GM19452 (cell line): ENCODE data around the gene PPP1R37.
A peak's percentile ranks its signal among the peaks of the same experiment; 100 is the strongest.

ENCODE experiments used
- ATAC-seq: cut with Tn5 transposase; IDR thresholded peaks from one replicate; pipeline ENCODE4 v1.9.1; 2021; ENCODE audit not compliant: unreplicated experiment

The PPP1R37 gene

GRCh38 chr19:45136507-45137178 is 43.7 kb downstream of the PPP1R37 start:
- ATAC-seq: no peak

GRCh38 chr19:45137179-45137761 is 44.3 kb downstream of the PPP1R37 start:
- ATAC-seq: peak; percentile 70

DNA sequence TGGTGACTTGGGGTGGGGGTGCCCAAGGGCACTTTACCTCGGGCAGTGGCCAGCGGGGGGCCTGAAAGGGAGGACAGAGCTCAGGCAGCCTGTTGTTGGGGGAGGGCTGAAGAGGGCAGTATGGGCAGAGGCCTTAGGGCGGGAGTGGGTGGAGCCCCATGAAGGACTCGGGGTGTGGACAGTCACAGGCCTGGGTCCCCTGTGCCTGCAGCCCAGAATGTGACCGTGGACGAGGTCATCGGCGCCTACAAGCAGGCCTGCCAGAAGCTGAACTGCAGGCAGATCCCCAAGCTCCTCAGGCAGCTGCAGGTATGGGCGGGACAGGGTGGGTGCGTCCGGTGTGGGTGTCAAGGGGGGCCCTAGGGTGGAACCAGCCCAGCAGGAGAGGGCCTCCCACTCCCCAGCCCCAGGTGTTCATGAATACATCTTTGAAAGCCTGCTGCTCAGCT is 45.3 kb downstream of the PPP1R37 start:
- ATAC-seq: no peak

GRCh38 chr19:45139286-45140143 is 46.5 kb downstream of the PPP1R37 start:
- ATAC-seq: no peak

- no peak for ATAC-seq
Measured at GRCh38 chr19:45140144-45140503, 47.1 kb downstream of the PPP1R37 start.

- no peak for ATAC-seq
Measured at GRCh38 chr19:45140533-45140932, 47.6 kb downstream of the PPP1R37 start.

DNA sequence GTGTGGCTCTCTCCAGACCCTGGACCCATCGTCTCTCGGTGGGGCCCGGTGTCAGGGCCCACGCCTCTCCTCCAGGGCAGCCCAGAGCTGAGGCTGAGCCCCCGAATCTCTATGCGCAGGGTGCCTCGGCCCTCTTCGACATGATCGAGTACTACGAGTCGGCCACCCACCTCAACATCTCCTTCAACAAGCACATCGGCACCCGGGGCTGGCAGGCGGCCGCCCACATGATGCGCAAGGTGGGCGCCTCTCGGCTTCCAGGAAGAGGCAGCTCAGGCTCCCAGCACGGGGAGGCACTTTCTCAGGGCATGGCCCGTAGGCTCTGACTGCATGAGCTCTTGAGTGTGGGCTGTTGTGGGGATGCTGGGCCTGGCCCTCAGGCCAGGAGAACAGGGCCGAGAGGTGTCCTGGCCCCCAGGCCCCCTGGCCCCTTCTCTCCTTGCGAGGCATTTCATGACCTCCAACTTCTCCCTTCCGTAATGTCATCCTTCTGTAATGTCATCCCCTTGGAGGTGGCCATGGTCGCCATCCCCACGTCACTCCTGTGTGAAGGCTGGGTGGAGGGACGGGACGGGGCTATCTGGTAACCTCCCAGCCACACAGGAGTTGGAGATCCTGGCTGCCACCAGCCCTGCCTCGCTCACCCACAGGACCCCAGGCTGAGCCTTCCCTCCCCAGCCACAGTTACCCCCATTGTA is 48.4 kb downstream of the PPP1R37 start:
- ATAC-seq: no peak

DNA sequence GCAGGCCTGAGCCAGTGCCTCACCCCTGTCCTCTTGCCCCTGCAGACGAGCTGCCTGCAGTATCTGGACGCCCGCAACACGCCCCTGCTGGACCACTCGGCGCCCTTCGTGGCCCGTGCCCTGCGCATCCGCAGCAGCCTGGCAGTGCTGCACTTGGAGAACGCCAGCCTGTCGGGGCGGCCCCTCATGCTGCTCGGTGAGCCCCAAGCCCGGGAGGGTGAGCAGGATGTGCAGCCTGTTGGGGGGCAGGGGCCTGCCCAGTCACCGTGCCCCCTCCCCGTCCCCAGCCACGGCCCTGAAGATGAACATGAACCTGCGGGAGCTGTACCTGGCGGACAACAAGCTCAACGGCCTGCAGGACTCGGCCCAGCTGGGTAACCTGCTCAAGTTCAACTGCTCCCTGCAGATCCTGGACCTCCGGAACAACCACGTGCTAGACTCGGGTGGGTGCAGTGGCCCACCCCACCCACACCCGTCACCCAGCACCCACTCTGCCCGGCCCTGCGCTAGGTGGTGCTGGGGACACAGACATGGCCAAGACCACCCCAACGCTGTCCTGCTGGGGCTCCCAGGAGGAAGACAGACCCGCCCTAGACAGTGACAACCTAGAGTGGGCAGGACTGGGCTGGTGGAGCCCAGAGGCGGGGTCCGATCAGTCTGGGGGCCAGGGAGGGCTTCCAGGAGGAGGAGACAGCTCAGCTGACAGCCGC is 49.2 kb downstream of the PPP1R37 start:
- ATAC-seq: no peak

DNA sequence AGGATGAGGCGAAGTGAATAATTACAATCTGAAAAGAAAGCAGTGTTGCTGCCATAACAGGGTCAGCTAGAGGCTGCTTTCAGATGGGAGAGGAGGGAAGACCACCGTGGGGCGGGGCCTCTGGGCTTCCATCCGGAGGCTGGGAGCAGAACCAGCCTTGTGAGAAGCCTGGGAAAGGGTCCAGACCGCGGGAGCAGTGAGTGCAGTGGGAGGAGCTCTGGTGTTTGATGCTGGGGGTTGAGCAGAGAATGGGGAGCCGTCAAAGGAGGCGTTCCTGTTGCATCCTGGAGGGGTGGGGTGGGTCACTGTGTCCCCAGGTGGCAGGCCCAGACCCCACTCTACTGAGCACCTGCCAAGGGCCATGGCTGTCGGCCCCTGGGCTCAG is 49.7 kb downstream of the PPP1R37 start:
- ATAC-seq: no peak

- no peak for ATAC-seq
Measured at GRCh38 chr19:45144431-45145269, 51.7 kb downstream of the PPP1R37 start.

DNA sequence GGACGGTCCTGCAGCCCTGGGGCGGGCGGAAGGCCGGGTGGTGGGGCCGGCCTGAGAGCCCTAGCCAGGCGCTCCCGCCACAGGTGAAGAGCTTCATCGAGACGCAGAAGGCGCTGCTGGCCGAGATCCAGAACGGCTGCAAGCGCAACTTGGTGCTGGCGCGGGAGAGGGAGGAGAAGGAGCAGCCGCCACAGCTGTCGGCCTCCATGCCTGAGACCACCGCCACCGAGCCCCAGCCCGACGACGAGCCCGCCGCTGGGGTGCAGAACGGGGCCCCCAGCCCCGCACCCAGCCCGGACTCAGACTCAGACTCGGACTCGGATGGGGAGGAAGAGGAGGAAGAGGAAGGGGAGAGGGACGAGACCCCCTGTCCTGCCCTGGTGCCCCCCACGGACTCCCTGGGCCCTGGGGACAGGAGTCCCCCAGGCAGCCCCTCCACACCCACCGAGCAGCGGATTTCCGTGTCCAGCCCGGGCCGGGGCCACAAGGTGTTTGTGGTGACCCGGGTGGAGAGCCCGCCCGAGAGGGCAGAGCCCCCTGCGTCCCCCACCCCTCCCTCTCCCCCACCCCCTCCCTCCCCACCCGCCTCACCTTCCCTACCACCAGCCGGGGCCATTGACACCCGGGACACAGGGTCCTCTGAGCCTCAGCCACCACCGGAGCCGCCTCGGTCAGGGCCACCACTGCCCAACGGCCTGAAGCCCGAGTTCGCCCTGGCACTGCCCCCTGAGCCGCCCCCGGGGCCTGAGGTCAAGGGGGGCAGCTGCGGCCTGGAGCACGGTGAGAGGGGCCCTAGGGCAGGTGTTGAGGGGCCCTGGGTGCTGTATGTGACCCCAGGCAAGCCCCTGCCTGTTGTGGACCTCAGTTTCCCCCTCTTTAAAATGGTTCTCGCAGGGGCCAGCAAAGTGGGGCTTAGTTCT is 52.6 kb downstream of the PPP1R37 start:
- ATAC-seq: no peak

DNA sequence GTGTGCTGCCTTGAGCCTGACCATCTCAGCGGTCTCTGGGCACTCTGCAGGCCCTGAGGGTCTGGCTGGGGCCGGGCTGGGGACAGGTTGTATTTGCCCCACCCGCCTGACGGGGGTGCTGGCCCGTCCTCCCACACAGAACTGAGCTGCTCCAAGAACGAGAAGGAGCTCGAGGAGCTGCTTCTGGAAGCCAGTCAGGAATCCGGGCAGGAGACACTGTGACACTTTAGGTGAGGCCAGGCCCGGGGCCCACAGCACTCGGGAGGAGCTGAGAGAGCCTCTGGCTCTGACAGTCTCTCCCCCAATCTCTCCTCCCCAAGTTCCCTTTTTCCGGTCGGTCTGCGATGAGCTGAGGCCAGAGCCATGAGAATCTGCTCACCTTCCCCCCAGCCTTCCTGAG is 53.3 kb downstream of the PPP1R37 start:
- no peak for ATAC-seq

DNA sequence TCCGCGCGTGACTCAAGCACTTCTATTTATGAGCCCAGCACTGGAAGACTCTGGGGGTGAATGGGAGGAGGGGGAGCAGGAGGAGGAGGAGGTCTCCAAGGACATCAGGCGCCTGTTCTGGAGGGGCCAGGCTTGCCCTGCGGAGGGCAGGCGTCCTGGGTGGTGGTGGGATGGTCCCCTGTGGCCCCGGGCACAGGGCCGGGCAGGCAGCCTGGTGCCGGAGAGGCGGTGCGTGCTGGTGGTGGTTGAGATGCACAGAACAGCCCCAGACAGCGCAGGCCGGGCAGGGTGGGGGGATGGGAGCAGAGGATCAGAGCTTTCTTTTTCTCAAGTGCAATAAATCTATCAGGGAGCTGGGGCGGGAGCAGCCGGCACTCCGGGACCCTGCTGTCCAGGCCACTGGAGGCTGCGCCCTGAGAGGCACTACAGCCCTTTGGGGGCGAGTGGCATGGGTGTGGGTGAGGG is 53.8 kb downstream of the PPP1R37 start:
- no peak for ATAC-seq

DNA sequence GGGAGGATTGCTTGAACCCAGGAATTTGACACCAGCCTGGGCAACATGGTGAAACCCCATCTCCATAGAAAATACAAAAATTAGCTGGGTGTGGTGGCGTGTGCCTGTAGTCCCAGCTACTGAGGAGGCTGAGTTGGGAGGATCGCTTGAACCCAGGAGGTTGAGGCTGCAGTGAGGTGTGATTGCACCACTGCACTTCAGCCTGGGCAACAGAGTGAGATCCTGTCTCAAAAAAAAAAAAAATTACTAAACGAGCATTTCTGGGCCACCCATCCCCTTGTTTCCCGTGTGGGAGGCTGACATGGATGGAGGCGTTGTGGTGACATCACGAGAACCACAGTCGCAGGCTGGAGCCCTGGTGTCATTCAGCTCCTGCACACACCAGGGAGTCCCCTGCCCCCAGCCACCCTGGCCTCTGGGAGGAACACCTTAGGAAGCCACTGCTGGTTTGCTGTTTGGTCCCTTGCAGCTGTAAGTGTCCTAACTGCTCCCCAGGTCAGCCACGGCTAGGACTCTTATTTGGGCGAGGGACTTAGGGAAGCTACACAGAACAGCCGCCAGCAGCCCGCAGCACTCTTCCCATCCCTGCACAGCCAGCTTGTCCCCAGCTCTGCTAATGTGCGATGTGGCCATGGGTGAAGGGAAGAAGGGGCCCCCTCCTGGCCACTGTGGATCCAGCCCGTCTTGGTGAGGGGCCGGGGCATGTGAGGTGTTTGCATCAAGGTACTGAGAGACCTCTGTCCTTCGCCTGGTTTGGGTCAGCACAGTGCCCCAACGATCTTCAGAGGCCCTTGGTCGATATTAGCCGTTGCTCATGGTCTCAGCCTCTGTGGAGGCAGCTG is 55.1 kb downstream of the PPP1R37 start:
- ATAC-seq: no peak

DNA sequence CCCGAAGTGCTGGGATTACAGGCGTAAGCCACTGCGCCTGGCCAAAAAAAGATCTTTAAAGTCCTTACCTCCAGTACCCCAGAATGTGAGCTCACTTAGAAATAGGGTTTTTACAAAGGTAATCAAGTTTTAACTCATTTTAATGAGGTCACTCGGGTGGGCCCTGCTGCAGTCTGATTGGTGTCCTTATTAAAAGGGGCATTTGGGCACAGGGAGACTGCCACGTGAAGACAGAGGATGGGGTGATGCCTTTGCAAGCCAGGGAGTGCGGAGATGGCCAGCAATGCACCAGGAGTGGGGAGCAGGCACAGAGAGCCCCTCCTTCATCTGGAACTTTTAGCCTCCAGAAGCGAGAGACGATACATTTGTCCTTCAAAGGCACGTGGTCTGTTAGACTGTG is 56.1 kb downstream of the PPP1R37 start:
- no peak for ATAC-seq

DNA sequence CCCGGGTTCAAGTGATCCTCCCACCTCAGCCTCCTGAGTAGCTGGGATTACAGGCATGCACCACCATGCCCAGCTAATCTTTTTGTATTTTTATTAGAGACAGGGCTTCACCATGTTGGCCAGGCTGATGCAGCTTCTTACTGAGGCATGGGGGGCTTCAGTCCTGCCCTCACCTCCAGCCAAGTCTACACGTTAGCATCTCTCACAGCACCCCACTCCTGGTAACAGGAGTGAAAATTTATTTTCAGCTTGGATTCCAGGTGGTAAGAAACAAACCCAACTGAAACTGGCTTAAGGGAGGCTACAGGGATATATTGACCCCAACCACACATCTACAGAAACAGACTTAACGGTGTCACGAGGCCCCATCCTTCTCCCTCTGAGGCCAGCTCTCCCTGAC is 57.2 kb downstream of the PPP1R37 start:
- no peak for ATAC-seq

GRCh38 chr19:45150751-45151281 is 57.8 kb downstream of the PPP1R37 start:
- no peak for ATAC-seq

DNA sequence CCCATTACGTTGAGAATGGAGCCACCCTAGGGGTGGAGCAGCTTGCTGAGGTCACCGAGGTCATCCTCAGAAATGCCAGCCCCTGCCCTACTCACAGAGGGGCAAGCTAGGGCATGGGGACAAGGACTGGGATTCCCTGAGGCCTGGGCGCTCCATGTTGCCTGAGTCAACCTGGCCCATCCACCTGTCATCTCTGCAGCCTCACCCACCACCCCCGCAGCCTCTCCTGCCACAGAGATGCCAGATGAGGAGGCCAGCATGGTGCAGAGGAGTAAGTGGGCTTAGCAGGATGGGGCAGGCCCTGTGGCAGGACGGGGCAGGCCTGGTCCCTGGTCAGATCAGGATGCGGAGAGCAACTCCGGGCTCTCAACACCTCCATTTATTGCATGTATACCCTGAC is 58.3 kb downstream of the PPP1R37 start:
- ATAC-seq: no peak
